Ovary (tissue), 3 donors: ENCODE data around the gene GPR15.

ENCODE experiments used
- CTCF ChIP-seq, 3 donors: fragments of 450-650 bp in 2 of 3; fragments of 200-600 bp in 1 of 3; IDR thresholded peaks; one replicate each; pipeline versions ENCODE4 v1.5.1 to v1.8.0; 2016 to 2022; ENCODE audit warnings: antibody characterized with exemption in 3 of 3, mild to moderate bottlenecking in 1 of 3
- EP300 ChIP-seq: sonication (generic); formaldehyde crosslinking; IDR thresholded peaks from one replicate; pipeline ENCODE4 v1.6.1; 2017; ENCODE audit warnings: antibody characterized with exemption
- donor health status: DM: no; HTN: no; CAD: no.

DNA sequence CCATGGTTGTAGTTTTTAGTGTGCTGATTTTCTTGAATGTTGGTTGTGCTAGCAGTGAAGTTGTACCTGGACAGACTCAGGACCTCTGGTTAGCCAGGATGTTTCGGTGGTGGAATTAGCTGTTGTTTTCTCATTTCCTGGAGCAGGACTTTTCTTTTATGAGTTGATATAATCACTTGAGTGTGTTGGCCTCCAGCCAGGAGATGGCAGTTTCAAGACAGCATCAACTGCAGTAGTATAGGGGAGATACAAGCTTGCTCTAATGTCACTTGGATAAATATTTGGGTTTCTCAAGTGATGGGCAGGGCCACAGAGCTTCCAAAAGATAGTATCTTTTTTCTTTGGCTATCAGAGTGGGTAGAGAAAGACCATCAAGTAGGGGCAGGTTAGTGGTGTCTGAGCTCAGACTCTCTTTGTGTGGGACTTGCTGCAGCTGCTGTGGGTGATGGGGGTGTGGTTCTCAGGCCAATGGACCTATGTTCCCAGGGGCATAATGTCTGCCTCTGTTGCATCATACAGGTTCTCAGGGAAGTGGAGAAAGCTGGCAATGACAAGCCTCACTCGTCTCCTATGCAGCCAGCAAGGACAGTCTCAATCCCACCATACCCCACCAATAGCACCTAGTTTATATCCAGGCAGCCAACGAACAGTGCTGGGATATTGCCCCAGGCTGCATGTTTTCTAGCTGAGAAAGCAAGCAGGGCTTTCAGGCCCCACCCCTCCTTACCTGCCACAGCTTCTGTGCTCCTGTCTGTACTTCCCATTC is 48.9 kb upstream of the GPR15 start:
- TF ChIP-seq CTCF (IDR thresholded peaks at IDR 0.05) (no peak), EP300 (no peak)
